Breast epithelium (tissue), 4 donors: ENCODE measurements around the gene RGS9. TPM values are rescaled to one million over a fixed set of nuclear protein-coding genes. Genes with fewer than 3 reads are reported as not detected.

Experiments used
- DNase-seq, 2 donors: peaks; one replicate each; pipeline ENCODE4 v3.0.0-alpha.2; 2019; ENCODE audit warnings: low spot score in 2 of 2
- H3K27ac ChIP-seq, 2 donors: fragments of 200-600 bp; sonication (generic) in 1 of 2; one replicate each; pipeline ENCODE4 v1.5.1; 2016 to 2019; ENCODE audit warnings: mild to moderate bottlenecking in 1 of 2
- H3K27me3 ChIP-seq, 2 donors: fragments of 200-600 bp; sonication (generic) in 1 of 2; one replicate each; pipeline versions ENCODE4 v1.5.1 to v1.6.0; 2017 to 2019; ENCODE audit warnings: control low read depth in 1 of 2, mild to moderate bottlenecking in 1 of 2
- H3K36me3 ChIP-seq: fragments of 200-600 bp; one replicate; pipeline ENCODE4 v1.5.1; 2019
- H3K4me1 ChIP-seq, 2 donors: fragments of 200-600 bp; sonication (generic); one replicate each; pipeline ENCODE4 v1.5.1; 2016 to 2019; ENCODE audit warnings: control low read depth in 1 of 2
- H3K4me3 ChIP-seq, 3 donors: fragments of 200-600 bp; sonication (generic); 1 replicate in 2 of 3; 2 replicates in 1 of 3; pipeline ENCODE4 v1.5.1; 2016 to 2019; ENCODE audit warnings: mild to moderate bottlenecking in 3 of 3, moderate library complexity in 2 of 3
- H3K9me3 ChIP-seq, 2 donors: fragments of 200-600 bp; sonication (generic) in 1 of 2; one replicate each; pipeline ENCODE4 v1.5.1; 2016 to 2019; ENCODE audit warnings: control low read depth in 1 of 2
- POLR2A ChIP-seq: fragments of 450-650 bp; IDR thresholded peaks from one replicate; pipeline ENCODE4 v1.6.1; 2016; ENCODE audit warnings: antibody characterized with exemption, mild to moderate bottlenecking, moderate library complexity
- POLR2AphosphoS5 ChIP-seq, 3 donors: sonication (generic); formaldehyde crosslinking; IDR thresholded peaks; one replicate each; pipeline ENCODE4 v1.6.1; 2017; ENCODE audit warnings: antibody characterized with exemption in 3 of 3
- intact Hi-C: fragments of 100-400 bp; cut with DNase I; formaldehyde crosslinking; loops from one replicate; pipeline ENCODE4 v1.15.1; 2023; ENCODE audit warnings: low total_unique reads
- total RNA-seq, 3 donors: library from RNA; depleted of rRNA; stranded (reverse); fragments of >200 nt; gene quantifications; one replicate each; pipeline ENCODE4 v1.1.0, GENCODE V29; 2016
- TF ChIP-seq, protein P1 (sequence below), 3 donors: fragments of 450-650 bp; IDR thresholded peaks; one replicate each; pipeline ENCODE4 v1.5.1; 2016 to 2017; ENCODE audit warnings: antibody characterized with exemption in 3 of 3, mild to moderate bottlenecking in 3 of 3, moderate library complexity in 3 of 3

Gene RGS9
- total RNA-seq, 3 donors from 2014 or later: 1.6 to 6.9 (median 5.0) TPM

DNA sequence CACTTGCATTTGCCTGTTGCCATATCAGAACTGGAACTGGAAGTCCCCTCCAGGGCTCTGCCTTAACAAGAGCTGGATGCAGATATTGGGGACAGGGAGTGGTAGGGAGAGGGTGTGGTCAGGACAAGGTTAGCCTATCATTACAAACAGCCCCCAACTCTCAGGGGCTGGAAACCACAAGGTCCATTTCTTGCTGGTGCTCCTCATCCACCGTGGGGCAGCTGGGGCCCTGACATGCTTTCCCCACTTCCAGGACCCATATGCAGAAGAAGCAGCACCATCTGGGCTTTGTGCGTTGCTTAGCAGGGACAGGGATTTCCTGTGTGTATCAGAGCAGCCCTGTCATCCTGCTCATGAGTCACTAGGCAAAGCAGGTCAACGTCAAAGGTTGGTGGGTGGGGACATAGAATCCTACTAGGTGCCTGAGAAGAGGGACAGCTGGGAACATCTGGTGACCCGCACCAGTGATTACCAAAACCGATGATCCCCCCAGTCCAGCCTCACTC is 26.9 kb downstream of the RGS9 start:
- no peak overlapping the region for H3K4me3 ChIP-seq
- DNase-seq: no peak
- intact Hi-C loops: no loop called here
- H3K4me1 ChIP-seq: no peaks in the 10 kb centered on the region
- H3K27me3 ChIP-seq: no peaks in the 10 kb centered on the region
- no peak overlapping the region for H3K27ac ChIP-seq
- TF ChIP-seq POLR2AphosphoS5 (IDR thresholded peaks at IDR 0.05): no peak
- no peak for TF ChIP-seq POLR2A
- TF ChIP-seq, protein P1, sequence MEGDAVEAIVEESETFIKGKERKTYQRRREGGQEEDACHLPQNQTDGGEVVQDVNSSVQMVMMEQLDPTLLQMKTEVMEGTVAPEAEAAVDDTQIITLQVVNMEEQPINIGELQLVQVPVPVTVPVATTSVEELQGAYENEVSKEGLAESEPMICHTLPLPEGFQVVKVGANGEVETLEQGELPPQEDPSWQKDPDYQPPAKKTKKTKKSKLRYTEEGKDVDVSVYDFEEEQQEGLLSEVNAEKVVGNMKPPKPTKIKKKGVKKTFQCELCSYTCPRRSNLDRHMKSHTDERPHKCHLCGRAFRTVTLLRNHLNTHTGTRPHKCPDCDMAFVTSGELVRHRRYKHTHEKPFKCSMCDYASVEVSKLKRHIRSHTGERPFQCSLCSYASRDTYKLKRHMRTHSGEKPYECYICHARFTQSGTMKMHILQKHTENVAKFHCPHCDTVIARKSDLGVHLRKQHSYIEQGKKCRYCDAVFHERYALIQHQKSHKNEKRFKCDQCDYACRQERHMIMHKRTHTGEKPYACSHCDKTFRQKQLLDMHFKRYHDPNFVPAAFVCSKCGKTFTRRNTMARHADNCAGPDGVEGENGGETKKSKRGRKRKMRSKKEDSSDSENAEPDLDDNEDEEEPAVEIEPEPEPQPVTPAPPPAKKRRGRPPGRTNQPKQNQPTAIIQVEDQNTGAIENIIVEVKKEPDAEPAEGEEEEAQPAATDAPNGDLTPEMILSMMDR (IDR thresholded peaks at IDR 0.05): no peak
- H3K9me3 ChIP-seq: no peaks in the 10 kb centered on the region
- no peaks in the 10 kb centered on the region for H3K36me3 ChIP-seq

DNA sequence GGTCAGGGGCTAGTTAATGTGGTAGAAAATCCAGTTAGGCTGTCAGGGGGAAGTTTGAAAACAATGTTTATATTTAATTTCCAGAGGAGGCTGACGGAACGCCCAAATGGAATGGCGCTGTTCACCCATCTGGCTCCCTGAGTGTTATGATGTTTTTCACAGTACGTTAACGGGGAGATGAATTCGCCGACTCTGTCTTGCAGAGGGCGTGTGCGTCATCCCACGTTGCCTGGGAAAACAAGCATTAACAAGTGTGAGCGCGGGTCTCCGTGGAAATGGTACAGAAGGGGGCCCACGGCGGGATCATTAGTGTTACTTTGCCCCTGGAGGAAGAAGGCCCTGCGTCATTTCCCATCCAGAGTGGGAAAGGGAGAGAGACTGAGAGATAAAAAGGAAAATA is 29.6 kb downstream of the RGS9 start:
- intact Hi-C loops: loop anchor here (5.0 kb wide), 1 partner anchor 1049 kb away; no protein-coding TSS in a partner anchor
- DNase-seq: no peak
- TF ChIP-seq POLR2A: no peak
- TF ChIP-seq POLR2AphosphoS5 (IDR thresholded peaks at IDR 0.05): no peak
- TF ChIP-seq, protein P1 (IDR thresholded peaks at IDR 0.05): no peak
- H3K27ac ChIP-seq: no peak overlapping the region
- no peaks in the 10 kb centered on the region for H3K36me3 ChIP-seq
- no peaks in the 10 kb centered on the region for H3K27me3 ChIP-seq
- no peak overlapping the region for H3K4me3 ChIP-seq
- no peaks in the 10 kb centered on the region for H3K9me3 ChIP-seq
- no peaks in the 10 kb centered on the region for H3K4me1 ChIP-seq

DNA sequence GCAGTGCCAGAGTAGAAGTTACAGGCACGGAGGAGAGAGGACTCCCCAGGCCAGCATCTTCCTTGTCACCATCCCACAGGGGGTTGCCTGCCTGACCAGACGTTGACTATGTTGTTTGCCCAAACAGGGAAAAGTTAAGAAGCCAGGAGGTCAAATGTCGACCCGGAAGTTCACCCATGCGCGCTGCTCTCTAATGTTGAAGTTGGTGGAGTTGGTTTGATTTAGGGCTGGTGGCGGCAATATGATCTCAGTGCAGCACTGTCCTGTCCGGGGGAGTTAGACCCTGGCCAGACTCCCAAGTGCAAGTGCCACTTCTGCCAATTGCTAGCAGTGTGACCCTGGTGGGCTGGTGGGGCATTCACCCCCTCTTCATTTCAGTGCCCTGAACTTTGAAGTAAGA is 30.4 kb downstream of the RGS9 start:
- intact Hi-C loops: loop anchor here (5.0 kb wide), 1 partner anchor 1050 kb away; no protein-coding TSS in a partner anchor
- Histone ChIP-seq H3K27ac (no peak overlapping the region), H3K27me3 (no peaks in the 10 kb centered on the region)

DNA sequence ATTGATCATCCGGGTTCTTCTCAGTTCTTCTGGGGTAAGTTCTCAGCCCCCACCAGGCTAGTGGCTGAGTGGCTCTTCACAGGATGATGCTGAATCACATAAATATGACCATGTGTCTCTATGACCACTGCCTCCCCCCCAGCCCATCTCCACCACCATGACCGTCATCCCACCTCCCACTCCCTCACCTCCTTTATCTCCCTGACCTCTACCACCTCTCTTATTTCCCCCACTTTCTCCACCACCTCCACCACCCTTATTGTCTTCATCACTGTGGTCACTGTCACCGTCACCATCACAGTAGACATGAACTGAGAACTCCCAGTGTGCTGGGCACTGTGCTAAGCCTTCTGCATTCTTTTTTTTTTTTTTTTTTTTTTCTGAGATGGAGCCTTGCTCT is 32.5 kb downstream of the RGS9 start:
- H3K4me3 ChIP-seq: no peak overlapping the region
- no peaks in the 10 kb centered on the region for H3K27me3 ChIP-seq
- no peaks in the 10 kb centered on the region for H3K36me3 ChIP-seq
- no peak overlapping the region for H3K27ac ChIP-seq
- no peaks in the 10 kb centered on the region for H3K9me3 ChIP-seq
- TF ChIP-seq POLR2A (no peak), POLR2AphosphoS5 (IDR thresholded peaks at IDR 0.05) (no peak)
- TF ChIP-seq, protein P1 (IDR thresholded peaks at IDR 0.05): no peak
- H3K4me1 ChIP-seq: no peaks in the 10 kb centered on the region
- DNase-seq: no peak
- intact Hi-C loops: loop anchor here (5.0 kb wide), 1 partner anchor 1052 kb away; no protein-coding TSS in a partner anchor

More for the DNA sequence above, 30.4 kb downstream of the RGS9 start:
- no peaks in the 10 kb centered on the region for H3K36me3 ChIP-seq
- no peak for DNase-seq
- TF ChIP-seq, protein P1 (IDR thresholded peaks at IDR 0.05): no peak
- TF ChIP-seq POLR2AphosphoS5 (IDR thresholded peaks at IDR 0.05) (no peak), POLR2A (no peak)
- no peak overlapping the region for H3K4me3 ChIP-seq
- H3K9me3 ChIP-seq: no peaks in the 10 kb centered on the region
- H3K4me1 ChIP-seq: no peaks in the 10 kb centered on the region

DNA sequence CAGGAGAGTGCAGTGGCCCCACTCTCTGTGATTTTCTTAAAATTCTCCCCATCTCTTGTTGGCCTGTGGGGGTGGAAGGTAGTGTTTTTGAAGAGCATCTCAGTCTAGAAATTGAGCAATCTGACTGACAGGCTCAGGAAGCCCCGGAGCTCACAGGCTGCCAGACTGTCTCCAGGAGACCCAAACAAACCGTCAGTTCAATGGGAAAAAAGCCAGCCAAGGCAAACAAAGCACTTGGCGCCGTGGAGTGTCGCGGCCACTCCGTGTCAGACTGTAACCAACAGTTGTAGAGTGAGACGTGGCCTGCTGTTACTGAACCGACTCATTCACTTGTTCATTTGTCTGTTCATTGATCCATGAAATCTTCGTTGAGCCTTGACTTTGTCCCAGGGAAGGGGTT is 33.7 kb downstream of the RGS9 start:
- TF ChIP-seq POLR2A (no peak), POLR2AphosphoS5 (IDR thresholded peaks at IDR 0.05) (no peak)
- TF ChIP-seq, protein P1 (IDR thresholded peaks at IDR 0.05): no peak
- DNase-seq: peak; percentile 35 to 72
- H3K4me1 ChIP-seq: no peaks in the 10 kb centered on the region
- no peaks in the 10 kb centered on the region for H3K9me3 ChIP-seq
- no peak overlapping the region for H3K27ac ChIP-seq
- intact Hi-C loops: no loop called here
- H3K27me3 ChIP-seq: no peaks in the 10 kb centered on the region
- H3K4me3 ChIP-seq: no peak overlapping the region
- H3K36me3 ChIP-seq: no peaks in the 10 kb centered on the region
